Suprapubic skin (tissue), 4 donors: ENCODE results near the gene UBA7. TPM values are rescaled to one million over a fixed set of nuclear protein-coding genes. Genes with fewer than 3 reads are reported as not detected.
A peak's percentile ranks its signal among the peaks of the same experiment; 100 is the strongest.

Experiments
- DNase-seq, 2 donors: peaks; one replicate each; pipeline ENCODE4 v3.0.0-alpha.2; 2019; ENCODE audit warnings: low spot score in 2 of 2
- H3K27ac ChIP-seq: fragments of 200-600 bp; sonication (generic); one replicate; pipeline ENCODE4 v1.5.1; 2019
- H3K27me3 ChIP-seq: fragments of 200-600 bp; sonication (generic); one replicate; pipeline ENCODE4 v1.5.1; 2019
- H3K36me3 ChIP-seq: fragments of 200-600 bp; sonication (generic); one replicate; pipeline ENCODE4 v1.5.1; 2019
- H3K4me1 ChIP-seq: fragments of 200-600 bp; sonication (generic); one replicate; pipeline ENCODE4 v1.5.1; 2019
- H3K4me3 ChIP-seq: fragments of 200-600 bp; sonication (generic); one replicate; pipeline ENCODE4 v1.5.1; 2019; ENCODE audit warnings: mild to moderate bottlenecking
- H3K9me3 ChIP-seq: fragments of 200-600 bp; sonication (generic); one replicate; pipeline ENCODE4 v1.5.1; 2019
- CTCF ChIP-seq, 2 donors: fragments of 200-600 bp in 1 of 2; fragments of 450-650 bp in 1 of 2; sonication (generic) in 1 of 2; IDR thresholded peaks; one replicate each; pipeline ENCODE4 v1.5.1; 2016 to 2019; ENCODE audit warnings: antibody characterized with exemption in 2 of 2, mild to moderate bottlenecking in 1 of 2, moderate library complexity in 1 of 2
- EP300 ChIP-seq: sonication (generic); formaldehyde crosslinking; IDR thresholded peaks from one replicate; pipeline ENCODE4 v1.6.1; 2017; ENCODE audit warnings: antibody characterized with exemption
- POLR2A ChIP-seq, 2 donors: fragments of 450-650 bp; IDR thresholded peaks; one replicate each; pipeline ENCODE4 v1.6.1; 2017; ENCODE audit warnings: antibody characterized with exemption in 2 of 2, mild to moderate bottlenecking in 2 of 2, moderate library complexity in 2 of 2
- POLR2AphosphoS5 ChIP-seq, 3 donors: sonication (generic); formaldehyde crosslinking; IDR thresholded peaks; one replicate each; pipeline ENCODE4 v1.6.1; 2017; ENCODE audit warnings: antibody characterized with exemption in 3 of 3
- WGBS: methylation state at CpG from one replicate; pipeline ENCODE4 v1.1.5; 2018; 5-methylcytosine and 5-hydroxymethylcytosine counted together
- total RNA-seq, 4 donors: library from RNA; depleted of rRNA; stranded (reverse); fragments of >200 nt; gene quantifications; one replicate each; pipeline ENCODE4 v1.1.0, GENCODE V29; 2016

The UBA7 gene
- total RNA-seq, 4 donors from 2014 or later = 15.3 to 54.4 (median 31.2) TPM

- no peak overlapping the region for H3K27ac ChIP-seq
- 94% methylated on average over 1 of the region's 1 CpG for WGBS
- H3K4me3 ChIP-seq = no peak overlapping the region
- peaks cover 22% of the 10 kb centered on the region for H3K4me1 ChIP-seq
- no peaks in the 10 kb centered on the region for H3K27me3 ChIP-seq
- TF ChIP-seq POLR2AphosphoS5 (IDR thresholded peaks at IDR 0.05) = no peak
- no peak for TF ChIP-seq CTCF (IDR thresholded peaks at IDR 0.05)
- TF ChIP-seq POLR2A (IDR thresholded peaks at IDR 0.05) = no peak
- no peak for TF ChIP-seq EP300
- no peaks in the 10 kb centered on the region for H3K36me3 ChIP-seq
- H3K9me3 ChIP-seq = no peaks in the 10 kb centered on the region
- DNase-seq = no peak
Measured at GRCh38 chr3:49799105-49799504, 14.6 kb downstream of the UBA7 start.

- no peak for DNase-seq
- no CpG with 5 or more reads among the region's 24 CpGs for WGBS
- H3K4me3 ChIP-seq = no peak overlapping the region
- no peak overlapping the region for H3K27ac ChIP-seq
- TF ChIP-seq EP300 = no peak
- no peak for TF ChIP-seq POLR2AphosphoS5 (IDR thresholded peaks at IDR 0.05)
- no peak for TF ChIP-seq POLR2A (IDR thresholded peaks at IDR 0.05)
- no peak for TF ChIP-seq CTCF (IDR thresholded peaks at IDR 0.05)
- H3K36me3 ChIP-seq = no peaks in the 10 kb centered on the region
- no peaks in the 10 kb centered on the region for H3K27me3 ChIP-seq
- no peaks in the 10 kb centered on the region for H3K9me3 ChIP-seq
- H3K4me1 ChIP-seq = peaks cover 8% of the 10 kb centered on the region
Measured at GRCh38 chr3:49794926-49795905, 18.5 kb downstream of the UBA7 start.

GRCh38 chr3:49794431-49794830 is 19.3 kb downstream of the UBA7 start:
- Histone ChIP-seq H3K27me3 (no peaks in the 10 kb centered on the region), H3K9me3 (no peaks in the 10 kb centered on the region), H3K4me1 (peaks cover 4% of the 10 kb centered on the region), H3K27ac (no peak overlapping the region), H3K4me3 (no peak overlapping the region), H3K36me3 (no peaks in the 10 kb centered on the region)
- no peak for DNase-seq
- TF ChIP-seq CTCF (IDR thresholded peaks at IDR 0.05) = no peak
- WGBS = 72% methylated on average over 4 of the region's 4 CpGs

GRCh38 chr3:49793486-49794085 is 20.2 kb downstream of the UBA7 start:
- no peak for TF ChIP-seq POLR2A (IDR thresholded peaks at IDR 0.05)
- no peak for TF ChIP-seq EP300
- TF ChIP-seq POLR2AphosphoS5 (IDR thresholded peaks at IDR 0.05) = no peak
- TF ChIP-seq CTCF (IDR thresholded peaks at IDR 0.05) = no peak
- peak in 1 of 2 donors; percentile 10 for DNase-seq
- no peak overlapping the region for H3K4me3 ChIP-seq
- H3K4me1 ChIP-seq = no peaks in the 10 kb centered on the region
- no peaks in the 10 kb centered on the region for H3K27me3 ChIP-seq
- no peaks in the 10 kb centered on the region for H3K9me3 ChIP-seq
- no peaks in the 10 kb centered on the region for H3K36me3 ChIP-seq
- no peak overlapping the region for H3K27ac ChIP-seq
- WGBS = 94% methylated on average over 6 of the region's 13 CpGs
